RWPE2 (cell line): ENCODE measurements around the gene HEBP2.
A peak's percentile ranks its signal among the peaks of the same experiment; 100 is the strongest.

Experiments
- ATAC-seq: fragments of 200-7000 bp; cut with Tn5 transposase; 3 replicates; pipeline ENCODE4 v1.9.1; 2021; ENCODE audit warnings: low read depth
- DNase-seq: peaks from one replicate; pipeline ENCODE4 v3.0.0-alpha.2; 2020; ENCODE audit warnings: low spot score
- H3K27ac ChIP-seq: fragments of 450-650 bp; 2 replicates; pipeline ENCODE4 v1.5.1; 2017; ENCODE audit warnings: mild to moderate bottlenecking; ENCODE audit not compliant: poor library complexity, severe bottlenecking
- H3K27me3 ChIP-seq: fragments of 250-450 bp; sonication (Bioruptor Pico); 2 replicates; pipeline ENCODE4 v1.5.1; 2021; ENCODE audit warnings: mild to moderate bottlenecking, moderate library complexity; ENCODE audit not compliant: insufficient read depth, poor library complexity, severe bottlenecking
- H3K36me3 ChIP-seq: fragments of 250-450 bp; sonication (Bioruptor Pico); 2 replicates; pipeline ENCODE4 v1.5.1; 2020; ENCODE audit warnings: low read depth, mild to moderate bottlenecking, moderate library complexity
- H3K4me1 ChIP-seq: fragments of 250-450 bp; sonication (Bioruptor Pico); 2 replicates; pipeline ENCODE4 v1.5.1; 2021; ENCODE audit warnings: mild to moderate bottlenecking, moderate library complexity; ENCODE audit not compliant: insufficient read depth, poor library complexity, severe bottlenecking
- H3K4me3 ChIP-seq: fragments of 250-450 bp; sonication (Bioruptor Pico); 2 replicates; pipeline ENCODE4 v1.5.1; 2021; ENCODE audit warnings: mild to moderate bottlenecking, moderate library complexity; ENCODE audit not compliant: severe bottlenecking
- H3K9me3 ChIP-seq: fragments of 250-450 bp; sonication (Bioruptor Pico); 2 replicates; pipeline ENCODE4 v1.5.1; 2021; ENCODE audit warnings: mild to moderate bottlenecking, moderate library complexity; ENCODE audit not compliant: severe bottlenecking
- CTCF ChIP-seq: fragments of 450-650 bp; IDR thresholded peaks from one replicate; pipeline ENCODE4 v1.5.1; 2017; ENCODE audit warnings: mild to moderate bottlenecking, moderate library complexity; ENCODE audit not compliant: poor library complexity, severe bottlenecking

The HEBP2 gene

GRCh38 chr6:138410048-138410735 is 6.2 kb downstream of the HEBP2 start:
- TF ChIP-seq CTCF: no peak
- peaks cover 74% of the 10 kb centered on the region for H3K36me3 ChIP-seq
- H3K4me3 ChIP-seq: no peak overlapping the region
- H3K4me1 ChIP-seq: peaks cover 25% of the 10 kb centered on the region
- no peaks in the 10 kb centered on the region for H3K9me3 ChIP-seq
- DNase-seq (no peak), ATAC-seq (no peak)
- H3K27ac ChIP-seq: peak overlapping the region; percentile 72
- H3K27me3 ChIP-seq: no peaks in the 10 kb centered on the region

- peak overlapping the region; percentile 72 for H3K27ac ChIP-seq
Observed at GRCh38 chr6:138410972-138411880, 7.2 kb downstream of the HEBP2 start.

GRCh38 chr6:138415125-138415524 is 11.1 kb downstream of the HEBP2 start:
- H3K4me1 ChIP-seq: peaks cover 17% of the 10 kb centered on the region
- DNase-seq: no peak
- no peak for ATAC-seq
- no peak overlapping the region for H3K4me3 ChIP-seq
- peaks cover 33% of the 10 kb centered on the region for H3K36me3 ChIP-seq
- H3K27me3 ChIP-seq: no peaks in the 10 kb centered on the region
- TF ChIP-seq CTCF: no peak
- no peaks in the 10 kb centered on the region for H3K9me3 ChIP-seq
- H3K27ac ChIP-seq: no peak overlapping the region

More at GRCh38 chr6:138410972-138411880, 7.2 kb downstream of the HEBP2 start:
- Histone ChIP-seq H3K36me3 (peaks cover 67% of the 10 kb centered on the region), H3K27me3 (no peaks in the 10 kb centered on the region), H3K4me3 (no peak overlapping the region), H3K9me3 (no peaks in the 10 kb centered on the region), H3K4me1 (peaks cover 21% of the 10 kb centered on the region)
- DNase-seq (no peak), ATAC-seq (peak; percentile 93)
- TF ChIP-seq CTCF: no peak

GRCh38 chr6:138416206-138416605 is 12.2 kb downstream of the HEBP2 start:
- Histone ChIP-seq H3K4me1 (peaks cover 6% of the 10 kb centered on the region), H3K9me3 (no peaks in the 10 kb centered on the region), H3K27ac (no peak overlapping the region), H3K4me3 (no peak overlapping the region), H3K27me3 (no peaks in the 10 kb centered on the region), H3K36me3 (peaks cover 26% of the 10 kb centered on the region)
- DNase-seq (no peak), ATAC-seq (no peak)
- TF ChIP-seq CTCF: no peak
